HepG2 (cell line): Measurements from ENCODE around the gene IL1RL2. TPM values are rescaled to one million over a fixed set of nuclear protein-coding genes. Genes with fewer than 3 reads are reported as not detected.

Experiments
- DNMT3B ChIP-seq: conservative IDR thresholded peaks from 2 replicates; pipeline ENCODE4 v1.6.1; 2016; ENCODE audit warnings: missing biosample characterization, control low read depth
- FOXK2 ChIP-seq: fragments of 450-650 bp; IDR thresholded peaks from 2 replicates; pipeline ENCODE4 v1.6.1; 2016
- GATAD2A ChIP-seq: IDR thresholded peaks from 2 replicates; pipeline ENCODE4 v1.6.1; 2016
- GZF1 ChIP-seq: sonication (generic); formaldehyde crosslinking; IDR thresholded peaks from 2 replicates; pipeline ENCODE4 v1.5.1; 2020; ENCODE audit warnings: mild to moderate bottlenecking, missing genetic modification reagents
- HOXA3 ChIP-seq: sonication (generic); formaldehyde crosslinking; IDR thresholded peaks from 2 replicates; pipeline ENCODE4 v1.5.0; 2020; ENCODE audit warnings: missing genetic modification reagents
- HOXD1 ChIP-seq: sonication (generic); formaldehyde crosslinking; IDR thresholded peaks from 2 replicates; pipeline ENCODE4 v1.5.0; 2020; ENCODE audit warnings: missing genetic modification reagents
- ISL2 ChIP-seq: sonication (generic); formaldehyde crosslinking; IDR thresholded peaks from 2 replicates; pipeline ENCODE4 v1.5.0; 2020; ENCODE audit warnings: missing genetic modification reagents
- JUNB ChIP-seq: sonication (generic); formaldehyde crosslinking; IDR thresholded peaks from 2 replicates; pipeline ENCODE4 v1.8.0; 2022; ENCODE audit warnings: missing genetic modification reagents, mild to moderate bottlenecking, borderline replicate concordance
- MEIS1 ChIP-seq: sonication (generic); formaldehyde crosslinking; IDR thresholded peaks from 2 replicates; pipeline ENCODE4 v1.9.0; 2021; ENCODE audit warnings: mild to moderate bottlenecking, missing genetic modification reagents, moderate library complexity, borderline replicate concordance
- PHF20 ChIP-seq: sonication (generic); formaldehyde crosslinking; IDR thresholded peaks from 2 replicates; pipeline ENCODE4 v1.5.0; 2020; ENCODE audit warnings: mild to moderate bottlenecking, missing genetic modification reagents
- PPARG ChIP-seq: conservative IDR thresholded peaks from 2 replicates; pipeline ENCODE4 v1.6.1; 2016; ENCODE audit warnings: missing biosample characterization, missing genetic modification reagents
- SAP130 ChIP-seq: IDR thresholded peaks from 2 replicates; pipeline ENCODE4 v1.6.1; 2016; ENCODE audit warnings: low read depth
- TOE1 ChIP-seq: sonication (generic); formaldehyde crosslinking; IDR thresholded peaks from 2 replicates; pipeline ENCODE4 v1.4.0; 2020; ENCODE audit warnings: mild to moderate bottlenecking, missing genetic modification reagents
- WIZ ChIP-seq: sonication (generic); formaldehyde crosslinking; IDR thresholded peaks from 2 replicates; pipeline ENCODE4 v1.5.1; 2020; ENCODE audit warnings: mild to moderate bottlenecking, missing genetic modification reagents
- ZC3H4 ChIP-seq: sonication (generic); formaldehyde crosslinking; IDR thresholded peaks from 2 replicates; pipeline ENCODE4 v1.4.0; 2020; ENCODE audit warnings: missing genetic modification reagents, borderline replicate concordance
- ZMYM2 ChIP-seq: sonication (generic); formaldehyde crosslinking; IDR thresholded peaks from 2 replicates; pipeline ENCODE4 v1.8.0; 2022; ENCODE audit warnings: mild to moderate bottlenecking, missing genetic modification reagents
- ZMYM4 ChIP-seq: sonication (generic); formaldehyde crosslinking; IDR thresholded peaks from 2 replicates; pipeline ENCODE4 v1.8.1; 2023; ENCODE audit warnings: mild to moderate bottlenecking, missing genetic modification reagents
- ZNF382 ChIP-seq: sonication (generic); formaldehyde crosslinking; IDR thresholded peaks from 2 replicates; pipeline ENCODE4 v1.5.0; 2020; ENCODE audit warnings: missing genetic modification reagents, mild to moderate bottlenecking, borderline replicate concordance
- ZNF674 ChIP-seq: sonication (generic); formaldehyde crosslinking; IDR thresholded peaks from 2 replicates; pipeline ENCODE4 v1.5.0; 2020; ENCODE audit warnings: low read depth, mild to moderate bottlenecking, missing genetic modification reagents
- ZNF841 ChIP-seq: sonication (generic); formaldehyde crosslinking; IDR thresholded peaks from 2 replicates; pipeline ENCODE4 v1.8.1; 2023; ENCODE audit warnings: missing genetic modification reagents, borderline replicate concordance
- ZSCAN29 ChIP-seq: sonication (generic); formaldehyde crosslinking; conservative IDR thresholded peaks from 2 replicates; pipeline ENCODE4 v1.4.0; 2020; ENCODE audit warnings: mild to moderate bottlenecking, missing genetic modification reagents
- polyA plus RNA-seq, 8 experiments: library from polyadenylated mRNA; depleted of rRNA in 3 of 8; stranded (reverse) in 7 of 8; unstranded in 1 of 8; fragments of >200 nt; fragmentation: Illumina TruSeq in 4 of 8; extraction: Trizol in 4 of 8; gene quantifications; 2 replicates each; pipeline versions ENCODE4 v1.2.1 to v1.2.3, GENCODE V29; 2011 to 2016; ENCODE audit warnings: low read depth in 4 of 8, missing spikeins in 1 of 8, mixed read lengths in 1 of 8; ENCODE audit not compliant: insufficient read depth in 1 of 8
- total RNA-seq, 5 experiments: library from RNA; depleted of rRNA; stranded (reverse); fragments of >200 nt; fragmentation: Illumina TruSeq; extraction: Trizol; gene quantifications; 2 replicates each; pipeline ENCODE4 v1.2.3, GENCODE V29; 2016; ENCODE audit warnings: low read depth in 1 of 5
- TF ChIP-seq, protein P1 (sequence below): sonication (generic); formaldehyde crosslinking; IDR thresholded peaks from 2 replicates; pipeline ENCODE4 v1.5.0; 2020; ENCODE audit warnings: mild to moderate bottlenecking, missing genetic modification reagents, borderline replicate concordance
- TF ChIP-seq, protein P2 (sequence below): IDR thresholded peaks from 2 replicates; pipeline ENCODE4 v1.4.0; 2020; ENCODE audit warnings: mild to moderate bottlenecking, missing genetic modification reagents

The IL1RL2 gene
- total and polyA plus RNA-seq, 2 of the 13 experiments (the other 11 are each of a cell fraction or from before 2014, with no cell fraction given): 0.03 TPM; not detected in 1

DNA sequence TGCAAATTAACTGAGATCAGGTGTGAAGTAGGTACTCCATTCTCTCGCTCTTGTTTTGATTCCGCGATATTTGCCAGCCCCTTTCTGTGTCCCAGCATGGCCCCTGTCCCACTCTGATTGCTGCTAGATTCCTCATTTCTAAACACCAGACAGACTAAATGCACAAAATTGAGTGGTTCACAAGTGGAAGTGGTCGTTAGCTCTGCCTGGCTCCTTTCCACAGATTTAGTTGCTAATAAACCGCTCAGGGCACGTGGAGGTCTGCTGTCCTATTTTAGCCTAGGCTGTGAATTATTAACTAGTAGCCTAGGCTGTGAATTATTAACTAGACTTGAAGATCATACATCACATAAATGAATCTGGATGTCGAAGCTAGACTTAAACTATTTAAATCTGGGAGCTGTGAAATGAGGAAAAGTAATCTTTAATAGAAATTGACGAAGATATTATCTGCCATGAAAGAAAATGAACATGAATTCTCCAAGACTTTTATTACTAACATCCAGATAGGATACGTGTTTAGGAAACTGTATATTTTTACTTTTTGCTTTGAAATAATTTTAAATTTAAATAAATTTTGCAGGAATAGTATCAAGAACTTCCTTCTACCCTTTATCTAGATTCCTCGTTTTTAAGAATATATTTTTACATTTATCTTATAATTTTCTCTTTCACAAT, 3.7 kb downstream of the IL1RL2 start (continued):
- TF ChIP-seq, protein P1, sequence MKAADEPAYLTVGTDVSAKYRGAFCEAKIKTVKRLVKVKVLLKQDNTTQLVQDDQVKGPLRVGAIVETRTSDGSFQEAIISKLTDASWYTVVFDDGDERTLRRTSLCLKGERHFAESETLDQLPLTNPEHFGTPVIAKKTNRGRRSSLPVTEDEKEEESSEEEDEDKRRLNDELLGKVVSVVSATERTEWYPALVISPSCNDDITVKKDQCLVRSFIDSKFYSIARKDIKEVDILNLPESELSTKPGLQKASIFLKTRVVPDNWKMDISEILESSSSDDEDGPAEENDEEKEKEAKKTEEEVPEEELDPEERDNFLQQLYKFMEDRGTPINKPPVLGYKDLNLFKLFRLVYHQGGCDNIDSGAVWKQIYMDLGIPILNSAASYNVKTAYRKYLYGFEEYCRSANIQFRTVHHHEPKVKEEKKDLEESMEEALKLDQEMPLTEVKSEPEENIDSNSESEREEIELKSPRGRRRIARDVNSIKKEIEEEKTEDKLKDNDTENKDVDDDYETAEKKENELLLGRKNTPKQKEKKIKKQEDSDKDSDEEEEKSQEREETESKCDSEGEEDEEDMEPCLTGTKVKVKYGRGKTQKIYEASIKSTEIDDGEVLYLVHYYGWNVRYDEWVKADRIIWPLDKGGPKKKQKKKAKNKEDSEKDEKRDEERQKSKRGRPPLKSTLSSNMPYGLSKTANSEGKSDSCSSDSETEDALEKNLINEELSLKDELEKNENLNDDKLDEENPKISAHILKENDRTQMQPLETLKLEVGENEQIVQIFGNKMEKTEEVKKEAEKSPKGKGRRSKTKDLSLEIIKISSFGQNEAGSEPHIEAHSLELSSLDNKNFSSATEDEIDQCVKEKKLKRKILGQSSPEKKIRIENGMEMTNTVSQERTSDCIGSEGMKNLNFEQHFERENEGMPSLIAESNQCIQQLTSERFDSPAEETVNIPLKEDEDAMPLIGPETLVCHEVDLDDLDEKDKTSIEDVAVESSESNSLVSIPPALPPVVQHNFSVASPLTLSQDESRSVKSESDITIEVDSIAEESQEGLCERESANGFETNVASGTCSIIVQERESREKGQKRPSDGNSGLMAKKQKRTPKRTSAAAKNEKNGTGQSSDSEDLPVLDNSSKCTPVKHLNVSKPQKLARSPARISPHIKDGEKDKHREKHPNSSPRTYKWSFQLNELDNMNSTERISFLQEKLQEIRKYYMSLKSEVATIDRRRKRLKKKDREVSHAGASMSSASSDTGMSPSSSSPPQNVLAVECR: no peak
- TF ChIP-seq ZMYM4 (CRISPR knock-in tag) (peak; percentile 88), HOXD1 (CRISPR knock-in tag) (no peak), PPARG (CRISPR knock-in tag) (peak; percentile 44; the same call in 1 of the 2 replicates), ZC3H4 (CRISPR knock-in tag) (no peak), ZMYM2 (CRISPR knock-in tag) (0 out of 2 replicates have a peak, but pooled peaks have one; percentile 45), TOE1 (no peak), ZNF382 (CRISPR knock-in tag) (no peak), MEIS1 (no peak), SAP130 (peak; percentile 66), ZNF674 (CRISPR knock-in tag) (no peak), GATAD2A (CRISPR knock-in tag) (peak; percentile 85), FOXK2 (no peak), ZSCAN29 (CRISPR knock-in tag) (no peak), PHF20 (CRISPR knock-in tag) (no peak), GZF1 (CRISPR knock-in tag) (no peak), HOXA3 (no peak), ZNF841 (no peak), WIZ (no peak), ISL2 (CRISPR knock-in tag) (no peak), JUNB (CRISPR knock-in tag) (no peak), DNMT3B (CRISPR knock-in tag) (peak; percentile 21; the same call in 1 of the 2 replicates)
- TF ChIP-seq, protein P2, sequence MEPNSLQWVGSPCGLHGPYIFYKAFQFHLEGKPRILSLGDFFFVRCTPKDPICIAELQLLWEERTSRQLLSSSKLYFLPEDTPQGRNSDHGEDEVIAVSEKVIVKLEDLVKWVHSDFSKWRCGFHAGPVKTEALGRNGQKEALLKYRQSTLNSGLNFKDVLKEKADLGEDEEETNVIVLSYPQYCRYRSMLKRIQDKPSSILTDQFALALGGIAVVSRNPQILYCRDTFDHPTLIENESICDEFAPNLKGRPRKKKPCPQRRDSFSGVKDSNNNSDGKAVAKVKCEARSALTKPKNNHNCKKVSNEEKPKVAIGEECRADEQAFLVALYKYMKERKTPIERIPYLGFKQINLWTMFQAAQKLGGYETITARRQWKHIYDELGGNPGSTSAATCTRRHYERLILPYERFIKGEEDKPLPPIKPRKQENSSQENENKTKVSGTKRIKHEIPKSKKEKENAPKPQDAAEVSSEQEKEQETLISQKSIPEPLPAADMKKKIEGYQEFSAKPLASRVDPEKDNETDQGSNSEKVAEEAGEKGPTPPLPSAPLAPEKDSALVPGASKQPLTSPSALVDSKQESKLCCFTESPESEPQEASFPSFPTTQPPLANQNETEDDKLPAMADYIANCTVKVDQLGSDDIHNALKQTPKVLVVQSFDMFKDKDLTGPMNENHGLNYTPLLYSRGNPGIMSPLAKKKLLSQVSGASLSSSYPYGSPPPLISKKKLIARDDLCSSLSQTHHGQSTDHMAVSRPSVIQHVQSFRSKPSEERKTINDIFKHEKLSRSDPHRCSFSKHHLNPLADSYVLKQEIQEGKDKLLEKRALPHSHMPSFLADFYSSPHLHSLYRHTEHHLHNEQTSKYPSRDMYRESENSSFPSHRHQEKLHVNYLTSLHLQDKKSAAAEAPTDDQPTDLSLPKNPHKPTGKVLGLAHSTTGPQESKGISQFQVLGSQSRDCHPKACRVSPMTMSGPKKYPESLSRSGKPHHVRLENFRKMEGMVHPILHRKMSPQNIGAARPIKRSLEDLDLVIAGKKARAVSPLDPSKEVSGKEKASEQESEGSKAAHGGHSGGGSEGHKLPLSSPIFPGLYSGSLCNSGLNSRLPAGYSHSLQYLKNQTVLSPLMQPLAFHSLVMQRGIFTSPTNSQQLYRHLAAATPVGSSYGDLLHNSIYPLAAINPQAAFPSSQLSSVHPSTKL (CRISPR knock-in tag): peak; percentile 85
